Fibroblast of peridontal ligament (primary cell): ENCODE results near the gene LYPD4.

Experiments
- DNase-seq: peaks from one replicate; pipeline ENCODE4 v3.0.0-alpha.2; 2010; ENCODE audit errors: extremely low read depth

Gene LYPD4

DNA sequence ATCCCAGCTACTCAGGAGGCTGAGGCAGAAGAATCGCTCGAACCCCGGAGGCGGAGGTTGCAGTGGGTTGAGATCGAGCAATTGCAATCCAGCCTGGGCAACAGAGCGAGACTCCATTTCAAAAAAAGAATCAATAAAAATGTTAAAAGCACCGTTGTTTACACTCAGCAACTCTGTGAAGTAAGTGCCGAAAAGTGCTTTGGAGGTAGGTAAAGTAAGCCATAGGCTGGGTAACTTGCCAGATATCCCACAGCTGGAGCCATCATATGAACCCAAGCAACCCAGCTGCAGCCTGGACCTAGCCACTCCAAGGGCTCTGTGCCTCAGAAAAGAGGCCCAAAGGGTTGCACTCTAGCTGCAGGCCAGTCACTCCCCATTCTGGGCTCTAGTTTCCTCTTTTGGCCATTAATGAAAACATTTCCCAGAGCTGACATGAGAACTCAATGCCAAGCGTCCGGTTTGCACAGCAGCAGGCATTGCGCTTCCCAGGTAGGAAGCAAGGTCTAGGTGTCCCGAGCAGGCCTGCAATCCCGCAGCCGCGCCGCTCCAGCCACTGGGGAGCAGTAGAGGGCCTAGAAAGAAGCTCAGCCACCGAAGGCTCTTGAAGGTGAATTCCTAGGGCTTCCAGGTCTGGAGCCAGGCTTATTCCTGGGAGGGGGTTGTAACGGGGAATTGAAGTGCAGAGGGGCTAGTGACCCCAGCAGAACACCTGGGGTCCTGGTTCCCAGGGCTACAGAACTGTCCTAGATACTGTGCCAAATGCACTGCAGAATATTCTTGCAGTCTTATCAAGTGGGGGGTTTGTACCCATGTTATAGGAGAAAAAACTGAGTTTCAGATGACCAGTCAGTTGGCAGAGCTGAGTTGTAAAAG is 28.5 kb upstream of the LYPD4 start:
- peak; percentile 44 for DNase-seq

- peak; percentile 25 for DNase-seq
These were observed 27.9 kb upstream of the LYPD4 start for GRCh38 chr19:41872384-41872774.

- no peak for DNase-seq
These were observed 27.3 kb upstream of the LYPD4 start for GRCh38 chr19:41871573-41872383.

- peak; percentile 47 for DNase-seq
These were observed 26.0 kb upstream of the LYPD4 start for GRCh38 chr19:41870401-41870873.

DNA sequence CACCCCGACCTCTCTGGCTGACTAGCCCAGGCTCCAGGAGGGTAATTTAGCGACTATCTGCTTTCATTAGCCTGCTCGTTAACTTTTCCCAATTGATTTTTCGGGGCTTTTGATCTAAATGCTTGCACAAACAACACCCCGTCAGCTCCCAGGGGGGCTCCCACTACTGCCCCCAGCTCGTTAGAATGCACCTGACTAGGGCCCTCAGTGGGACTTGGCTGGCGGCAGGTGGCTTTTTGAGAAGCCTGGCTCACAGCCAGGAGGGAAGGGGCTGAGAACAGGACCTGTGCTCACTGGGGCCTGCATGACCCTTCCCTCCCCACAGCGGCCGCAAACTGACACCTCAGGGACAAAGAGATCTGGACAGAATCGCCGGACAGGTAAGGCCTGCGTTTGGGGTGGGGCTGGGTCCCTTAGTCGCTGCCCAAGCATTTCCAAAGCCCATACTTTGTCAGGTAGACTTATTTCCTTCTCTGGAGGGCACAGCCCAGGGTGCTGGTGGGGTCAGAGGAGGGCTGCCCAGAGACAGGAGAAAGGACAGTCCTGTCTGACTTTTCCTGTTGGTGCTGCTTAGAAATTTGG is 25.0 kb upstream of the LYPD4 start:
- DNase-seq = no peak

- no peak for DNase-seq
These were observed 24.5 kb upstream of the LYPD4 start for GRCh38 chr19:41868989-41869300.

DNA sequence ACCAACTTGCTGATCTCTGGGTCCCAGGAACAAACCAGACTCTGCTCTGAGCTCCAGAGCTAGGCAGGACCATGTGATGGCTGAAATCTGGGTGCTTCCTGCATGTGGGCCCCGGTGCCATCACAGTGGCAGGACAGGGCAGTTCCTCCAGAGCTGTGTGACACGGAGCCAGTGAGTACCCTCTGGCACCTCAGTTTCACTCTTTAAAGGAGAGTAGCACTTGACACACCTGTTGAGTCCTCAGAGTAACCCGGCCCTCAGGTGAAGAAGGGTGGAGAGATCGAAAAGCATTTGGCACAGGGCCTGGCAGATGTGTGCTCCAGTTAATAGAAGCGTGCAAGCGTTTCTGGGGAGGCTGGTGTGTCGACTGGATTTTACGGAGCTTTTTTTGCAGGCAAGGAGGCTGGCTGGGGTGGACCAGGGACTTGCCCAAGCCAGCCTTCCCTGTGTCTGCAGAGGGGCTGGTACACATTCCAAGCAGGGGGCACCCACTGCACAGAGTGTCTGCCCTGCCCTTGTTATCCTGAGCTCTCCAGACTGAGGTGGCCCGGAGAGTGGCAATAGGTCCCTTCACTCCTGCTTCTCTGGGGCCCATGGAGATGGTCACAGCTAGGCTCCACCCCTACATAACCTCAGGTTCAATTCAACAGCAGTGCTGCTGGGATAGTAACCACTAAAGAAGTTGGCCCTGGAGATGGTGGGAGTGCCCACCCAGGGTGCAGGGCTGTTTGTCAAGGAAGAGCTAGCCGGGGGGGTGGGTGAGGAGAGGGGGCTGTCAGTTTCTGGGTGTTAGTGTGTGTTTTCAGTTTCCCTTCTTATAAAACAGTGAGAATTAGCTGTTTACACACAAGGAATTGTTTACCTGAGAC is 23.9 kb upstream of the LYPD4 start:
- DNase-seq = no peak

DNA sequence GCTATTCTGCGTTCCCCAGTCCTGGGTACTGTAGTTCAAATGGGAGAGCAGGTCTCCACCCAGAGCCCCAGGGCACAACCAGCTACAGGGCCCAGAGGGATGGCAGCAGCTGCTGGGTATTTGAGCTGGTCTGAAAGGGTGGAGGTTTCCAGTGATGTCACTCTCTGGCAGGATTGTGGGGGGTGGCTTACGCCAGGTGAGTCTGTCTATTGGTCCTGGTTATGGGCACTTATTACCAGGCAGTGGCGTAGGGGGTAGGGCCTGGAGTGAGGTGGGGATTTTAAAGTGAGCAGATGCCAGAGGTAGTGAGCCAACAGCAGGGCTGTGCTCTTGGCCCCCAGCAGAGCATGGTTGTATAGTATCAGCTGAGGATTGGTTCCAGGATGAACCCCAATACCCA is 21.8 kb upstream of the LYPD4 start:
- DNase-seq = no peak

- no peak for DNase-seq
These were observed 19.9 kb upstream of the LYPD4 start for GRCh38 chr19:41864374-41864773.

DNA sequence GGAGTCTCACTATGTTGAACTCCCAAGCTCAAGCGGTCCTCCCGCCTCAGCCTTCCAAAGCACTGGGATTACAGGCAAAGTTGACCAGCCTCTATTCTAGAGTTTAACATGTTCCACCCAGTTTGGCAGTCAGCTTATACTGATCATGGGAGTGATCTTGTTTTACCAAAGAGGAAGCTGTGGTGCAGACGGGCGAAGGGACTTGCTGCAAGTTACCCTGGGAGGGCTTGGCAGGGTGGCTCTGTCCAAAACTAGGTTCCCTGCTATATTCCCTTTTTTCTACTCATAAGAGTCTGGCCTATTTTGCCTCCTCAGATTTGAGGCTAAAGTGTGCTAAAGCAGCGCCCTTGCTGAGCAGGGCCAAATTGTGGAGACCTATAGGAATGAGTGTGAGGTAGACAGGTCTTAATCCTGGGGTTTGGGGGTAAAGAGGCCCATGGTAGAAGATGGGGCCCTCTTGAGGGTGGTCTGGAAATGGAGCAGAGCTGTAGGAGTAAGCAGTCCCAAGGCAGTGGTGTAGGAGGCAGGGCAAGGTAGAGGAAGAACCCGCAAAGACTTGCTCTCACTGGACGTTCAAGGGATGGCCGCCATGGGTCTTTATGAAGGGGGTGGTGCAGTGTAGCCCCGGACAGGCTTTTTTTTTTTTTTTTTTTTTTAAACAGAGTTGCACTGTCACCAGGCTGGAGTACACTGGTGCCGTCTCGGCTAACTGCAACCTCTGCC is 18.9 kb upstream of the LYPD4 start:
- no peak for DNase-seq

GRCh38 chr19:41862445-41862986 is 18.0 kb upstream of the LYPD4 start:
- DNase-seq = no peak

DNA sequence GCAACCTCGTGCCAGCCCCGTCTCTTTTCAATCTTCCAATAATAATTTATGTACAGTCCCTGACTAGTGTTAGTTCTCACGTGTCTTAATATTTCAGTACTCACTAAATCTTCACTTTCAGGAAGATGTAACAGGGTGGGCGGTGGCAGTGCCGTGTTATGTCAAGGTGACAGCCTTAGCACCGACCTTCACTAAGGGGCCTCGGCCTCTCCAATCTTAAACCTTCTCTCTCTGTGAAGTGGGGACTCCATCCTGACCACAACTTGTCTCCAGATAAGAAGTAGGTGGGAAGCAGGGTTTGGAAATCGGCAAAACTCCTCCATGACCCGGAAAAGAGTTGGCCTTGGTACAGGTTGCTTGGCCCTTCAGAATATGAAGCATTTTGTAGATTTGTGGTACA is 17.4 kb upstream of the LYPD4 start:
- DNase-seq = no peak

DNA sequence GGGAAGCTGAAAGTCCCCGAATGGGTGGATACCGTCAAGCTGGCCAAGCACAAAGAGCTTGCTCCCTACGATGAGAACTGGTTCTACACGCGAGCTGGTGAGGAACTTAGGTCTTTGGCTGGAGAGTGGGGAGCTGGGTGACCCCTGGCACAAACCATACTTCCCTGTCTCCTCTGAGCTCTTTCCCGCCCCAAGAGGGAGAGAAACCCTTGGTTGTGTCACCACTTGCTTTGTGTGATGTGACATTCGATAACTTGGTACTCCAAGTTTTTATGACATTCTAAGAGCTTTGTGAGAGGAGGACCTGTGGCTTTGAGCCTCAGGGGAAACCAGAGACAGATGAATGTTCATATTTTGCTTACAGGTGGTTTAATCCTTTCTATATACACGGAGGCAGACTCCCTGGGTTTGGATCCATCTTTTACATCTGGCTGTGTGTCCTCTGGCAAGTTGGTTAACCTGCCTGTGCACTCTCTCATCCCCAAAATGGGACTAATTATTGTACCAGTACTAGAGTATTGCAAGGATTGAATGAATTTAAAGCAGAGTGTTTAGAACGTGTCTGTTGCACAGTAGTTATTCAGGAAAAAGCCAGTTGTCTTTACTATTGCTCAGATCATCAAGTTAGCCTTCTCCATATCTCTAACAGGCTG is 16.8 kb upstream of the LYPD4 start:
- no peak for DNase-seq

- peak; percentile 56 for DNase-seq
These were observed 16.1 kb upstream of the LYPD4 start for GRCh38 chr19:41860419-41861115.

- DNase-seq = peak; percentile 98
These were observed 15.3 kb upstream of the LYPD4 start, which contains the start of gene RPS19 for GRCh38 chr19:41859618-41860418. RPS19 (plus strand) TSS chr19:41860255; CDS start chr19:41860775, 520 bp downstream.

DNA sequence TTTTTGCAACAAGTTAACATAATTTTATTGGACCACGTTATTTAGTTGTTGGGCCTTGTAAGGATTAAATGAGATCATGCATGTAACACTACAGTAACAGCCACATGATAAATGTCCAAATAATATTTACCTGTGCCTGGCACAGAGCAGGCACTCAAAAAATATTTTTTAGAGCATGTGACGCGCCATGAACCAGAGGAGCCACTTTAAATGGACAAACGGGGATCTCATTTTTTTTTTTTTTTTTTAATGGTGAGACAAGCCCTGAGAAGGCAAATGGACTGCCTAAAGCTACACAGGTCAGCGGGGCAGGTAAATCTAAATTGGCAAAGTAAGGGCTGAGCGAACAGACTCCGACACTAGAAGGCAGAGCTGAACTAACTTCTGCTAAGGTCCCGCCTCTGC is 14.7 kb upstream of the LYPD4 start:
- no peak for DNase-seq

DNA sequence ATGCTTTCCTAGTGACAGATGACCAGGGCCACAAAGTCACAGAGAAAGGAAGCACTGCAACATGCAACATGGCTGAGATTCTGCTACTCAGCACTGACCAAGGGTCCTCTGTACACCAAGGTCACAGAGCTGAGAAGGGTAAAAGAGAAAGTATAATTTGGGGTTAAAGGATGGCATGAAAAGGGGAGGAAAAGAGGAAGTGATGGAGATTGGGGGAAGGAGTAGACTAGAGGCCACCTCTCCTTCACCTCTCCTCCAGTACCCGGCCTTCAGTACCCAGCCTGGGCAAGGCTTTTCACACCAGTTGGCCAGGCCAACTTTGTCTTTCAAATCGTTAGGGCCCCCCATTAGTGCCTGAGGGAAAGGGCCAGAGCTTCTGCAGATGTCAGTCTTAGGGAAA is 9.3 kb upstream of the LYPD4 start:
- DNase-seq = no peak

GRCh38 chr19:41853344-41853743 is 8.9 kb upstream of the LYPD4 start:
- no peak for DNase-seq

DNA sequence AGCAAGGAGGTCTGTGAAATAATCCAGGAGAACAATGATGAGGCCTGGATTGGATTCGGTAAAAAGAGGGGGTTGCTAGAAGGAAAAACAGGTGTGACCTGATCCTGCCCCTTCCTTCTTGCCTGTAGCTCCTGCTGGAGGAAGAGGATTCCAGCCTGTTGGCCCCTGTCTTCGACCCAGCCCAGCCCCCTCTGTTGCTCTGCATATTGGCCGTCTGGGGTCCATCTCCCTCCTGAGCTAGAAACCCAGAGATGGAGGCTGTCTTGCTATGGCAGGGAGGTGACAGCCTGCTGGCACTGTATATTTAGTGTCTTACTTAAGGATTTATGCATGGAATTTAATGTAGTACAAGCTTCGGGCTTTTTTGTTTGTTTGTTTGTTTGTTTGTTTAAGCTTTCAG is 7.0 kb upstream of the LYPD4 start:
- no peak for DNase-seq
